Activated CD8-positive, alpha-beta memory T cell treated with anti-CD3 and anti-CD28 coated beads, Interleukin-2, amount 10 ng/mL, durations not matched to agents 7 days and 5 days (primary cell): ENCODE results near the gene DPYD. TPM values are rescaled to one million over a fixed set of nuclear protein-coding genes. Genes with fewer than 3 reads are reported as not detected.

Experiments used
- ATAC-seq: fragments of 150-1000 bp; cut with Tn5 transposase; one replicate; pipeline ENCODE4 v1.10.0; 2021; ENCODE audit warnings: moderate library complexity
- CTCF ChIA-PET: fragments of 350-600 bp; sonication (Branson Sonifier 250); formaldehyde crosslinking; loops from one replicate; lab custom pipeline; 2021; ENCODE audit warnings: antibody characterized with exemption; lab: Charles Lee
- DNase-seq: peaks from one replicate; pipeline ENCODE4 v3.0.0-alpha.2; 2020
- H3K27ac Mint-ChIP-seq: one replicate; pipeline ENCODE4 v1.8.0; 2021; ENCODE audit warnings: mild to moderate bottlenecking, mixed read lengths
- H3K27me3 Mint-ChIP-seq: one replicate; pipeline ENCODE4 v1.8.0; 2021; ENCODE audit warnings: mixed read lengths
- H3K36me3 Mint-ChIP-seq: one replicate; pipeline ENCODE4 v1.8.0; 2021; ENCODE audit warnings: mild to moderate bottlenecking, mixed read lengths
- H3K4me1 Mint-ChIP-seq: one replicate; pipeline ENCODE4 v1.8.0; 2021; ENCODE audit warnings: mixed read lengths
- H3K4me3 Mint-ChIP-seq: one replicate; pipeline ENCODE4 v1.8.0; 2021; ENCODE audit warnings: mild to moderate bottlenecking, moderate library complexity, mixed read lengths
- H3K9me3 Mint-ChIP-seq: one replicate; pipeline ENCODE4 v1.8.0; 2022; ENCODE audit warnings: low read depth, mixed read lengths
- total RNA-seq, 2 experiments: library from RNA; stranded (reverse); gene quantifications; one replicate each; pipeline ENCODE4 v1.2.3, GENCODE V29; 2021

DPYD gene
- total RNA-seq, 2 experiments from 2014 or later = 31.4 to 42.3 TPM

DNA sequence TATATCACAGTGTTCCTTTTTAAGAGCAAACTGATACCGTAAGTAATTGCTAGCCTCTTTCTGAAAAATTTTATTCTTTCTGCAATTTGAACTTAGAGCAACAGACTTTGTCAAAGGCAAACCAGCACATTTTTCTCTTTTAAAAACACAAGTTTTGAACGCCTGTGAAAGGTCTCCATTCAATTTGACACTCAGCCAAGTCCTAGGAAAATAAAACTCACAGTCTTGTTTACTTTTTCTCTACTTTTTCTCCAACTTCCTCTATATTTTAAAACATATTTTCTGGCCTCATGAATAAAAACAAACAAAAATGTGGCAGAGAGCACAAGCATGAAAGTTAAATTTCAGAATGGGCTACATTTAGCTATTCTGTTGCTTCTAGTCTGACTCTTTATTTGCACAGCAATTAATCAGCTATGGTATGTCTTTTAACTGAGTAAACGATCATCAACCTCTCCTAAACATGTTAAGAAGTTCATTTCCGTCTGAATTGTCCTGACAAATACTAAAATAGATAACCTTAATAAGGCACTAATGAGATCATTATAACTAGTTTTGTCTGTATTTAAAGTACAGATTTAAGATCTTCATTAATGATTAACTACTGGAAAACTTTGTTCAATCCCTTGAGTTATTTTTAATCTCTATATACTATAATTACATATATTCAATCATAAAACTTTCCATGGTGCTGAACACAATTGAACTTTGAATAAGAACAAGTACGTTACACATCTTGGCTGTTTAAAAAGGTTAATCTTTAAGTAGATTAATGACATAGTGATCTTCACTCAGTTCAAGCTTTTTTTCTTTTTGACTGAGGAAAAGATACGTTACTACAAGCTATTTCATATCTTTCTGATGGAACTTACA lies 648.7 kb downstream of the DPYD start:
- no peak overlapping the region for H3K4me3 Mint-ChIP-seq

DNA sequence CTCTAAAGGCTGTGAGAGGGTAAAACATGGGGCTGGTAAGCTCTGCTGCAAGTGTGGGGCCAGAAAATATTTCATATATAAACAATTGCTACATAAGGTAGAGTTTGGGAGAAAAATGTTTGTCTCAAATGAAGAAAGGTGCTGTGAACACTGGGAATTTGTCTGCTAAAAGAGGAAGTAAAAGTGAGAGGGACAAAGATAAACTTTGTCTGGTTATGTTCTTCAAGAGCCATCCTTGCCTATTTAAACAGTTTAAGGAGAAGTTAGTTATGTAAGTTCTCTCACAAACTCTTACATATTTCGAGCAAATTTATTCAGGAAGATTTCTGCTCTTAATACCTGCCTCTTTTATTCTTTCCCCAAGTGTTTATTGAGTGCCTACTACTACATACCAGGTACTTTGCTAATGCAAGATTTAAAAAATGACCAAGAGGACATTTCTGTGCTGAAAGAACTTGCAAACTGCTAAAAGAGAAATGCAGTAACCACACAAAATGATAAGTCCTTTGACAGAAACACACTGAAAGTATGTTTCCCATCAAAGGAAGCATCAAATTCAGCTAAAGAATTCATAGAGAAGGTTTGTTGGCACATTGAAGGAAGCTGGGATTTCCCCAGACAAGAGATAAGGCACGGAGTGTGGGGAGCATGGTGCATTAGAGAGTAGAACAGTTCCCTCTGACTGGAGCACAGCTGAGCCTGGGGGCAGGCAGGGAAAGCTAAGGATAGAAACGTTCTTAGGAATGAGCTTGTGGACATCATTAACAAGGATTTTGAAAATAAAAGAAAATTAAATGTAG lies 650.1 kb downstream of the DPYD start:
- ATAC-seq (no peak), DNase-seq (no peak)
- Mint-ChIP-seq H3K9me3 (no peaks in the 10 kb centered on the region), H3K27me3 (no peaks in the 10 kb centered on the region), H3K27ac (no peak overlapping the region), H3K4me1 (peaks cover 3% of the 10 kb centered on the region), H3K4me3 (no peak overlapping the region), H3K36me3 (peaks cover 8% of the 10 kb centered on the region)
- CTCF ChIA-PET = no interaction called here

More for the DNA sequence above, 648.7 kb downstream of the DPYD start:
- CTCF ChIA-PET = no interaction called here
- Mint-ChIP-seq H3K27me3 (no peaks in the 10 kb centered on the region), H3K27ac (no peak overlapping the region), H3K4me1 (peaks cover 2% of the 10 kb centered on the region), H3K36me3 (peaks cover 10% of the 10 kb centered on the region), H3K9me3 (no peaks in the 10 kb centered on the region)
- DNase-seq (no peak), ATAC-seq (no peak)

DNA sequence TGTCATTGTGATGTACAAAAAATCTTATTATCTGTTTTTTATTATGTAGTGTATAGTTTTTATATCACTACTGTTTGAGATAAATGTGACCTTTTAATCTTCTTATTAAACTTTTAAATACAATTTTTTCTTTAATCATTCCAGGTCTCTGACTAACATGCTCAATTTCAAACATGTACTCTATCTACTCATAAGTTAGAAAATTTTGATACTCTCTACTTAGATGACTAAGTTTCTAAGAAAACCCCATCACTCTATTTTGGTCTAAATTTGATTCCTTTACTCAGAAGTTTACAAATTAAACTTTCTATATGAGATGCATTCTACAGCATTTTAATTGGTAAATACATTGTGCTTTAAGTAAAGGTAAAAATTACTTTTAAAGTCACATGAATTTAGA lies 655.2 kb downstream of the DPYD start:
- ATAC-seq (no peak), DNase-seq (no peak)
- CTCF ChIA-PET = no interaction called here
- Mint-ChIP-seq H3K9me3 (no peaks in the 10 kb centered on the region), H3K27me3 (no peaks in the 10 kb centered on the region), H3K4me1 (peaks cover 2% of the 10 kb centered on the region), H3K27ac (no peak overlapping the region), H3K4me3 (no peak overlapping the region), H3K36me3 (peaks cover 5% of the 10 kb centered on the region)

DNA sequence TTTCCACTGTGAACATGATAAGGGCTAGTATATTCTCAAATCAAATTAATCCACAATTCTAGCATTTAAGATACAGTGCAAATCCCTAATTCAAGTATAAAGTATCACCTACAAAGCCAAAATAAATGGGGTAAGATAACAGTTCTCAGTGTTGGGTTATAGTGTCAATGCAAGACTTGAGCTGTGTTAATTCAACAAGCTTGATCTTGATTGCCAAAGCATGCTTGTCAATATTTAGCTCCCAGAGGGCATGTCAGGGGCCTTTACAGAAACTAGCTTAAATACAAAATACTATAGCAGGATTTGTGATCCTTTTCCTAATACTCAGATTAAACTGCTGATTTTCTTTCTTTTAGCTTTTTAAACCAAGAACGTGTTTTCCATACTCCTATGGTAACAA lies 658.0 kb downstream of the DPYD start:
- no peak overlapping the region for H3K27ac Mint-ChIP-seq
- no peaks in the 10 kb centered on the region for H3K27me3 Mint-ChIP-seq
- H3K4me3 Mint-ChIP-seq = no peak overlapping the region
- H3K4me1 Mint-ChIP-seq = peaks cover 2% of the 10 kb centered on the region
- no peaks in the 10 kb centered on the region for H3K9me3 Mint-ChIP-seq
- CTCF ChIA-PET = no interaction called here
- DNase-seq (no peak), ATAC-seq (no peak)
- peaks cover 5% of the 10 kb centered on the region for H3K36me3 Mint-ChIP-seq

- H3K4me3 Mint-ChIP-seq = no peak overlapping the region
- H3K9me3 Mint-ChIP-seq = no peaks in the 10 kb centered on the region
- no peaks in the 10 kb centered on the region for H3K36me3 Mint-ChIP-seq
- H3K4me1 Mint-ChIP-seq = peaks cover 6% of the 10 kb centered on the region
- CTCF ChIA-PET = no interaction called here
- H3K27me3 Mint-ChIP-seq = no peaks in the 10 kb centered on the region
- ATAC-seq (no peak), DNase-seq (no peak)
- no peak overlapping the region for H3K27ac Mint-ChIP-seq
These were observed 662.2 kb downstream of the DPYD start for GRCh38 chr1:97258597-97258996.

- Mint-ChIP-seq H3K4me1 (peaks cover 6% of the 10 kb centered on the region), H3K36me3 (peaks cover 2% of the 10 kb centered on the region), H3K4me3 (no peak overlapping the region), H3K27ac (no peak overlapping the region), H3K27me3 (no peaks in the 10 kb centered on the region), H3K9me3 (no peaks in the 10 kb centered on the region)
- DNase-seq = no peak
- peak; percentile 30 for ATAC-seq
- CTCF ChIA-PET = no interaction called here
These were observed 665.9 kb downstream of the DPYD start for GRCh38 chr1:97254731-97255463.

DNA sequence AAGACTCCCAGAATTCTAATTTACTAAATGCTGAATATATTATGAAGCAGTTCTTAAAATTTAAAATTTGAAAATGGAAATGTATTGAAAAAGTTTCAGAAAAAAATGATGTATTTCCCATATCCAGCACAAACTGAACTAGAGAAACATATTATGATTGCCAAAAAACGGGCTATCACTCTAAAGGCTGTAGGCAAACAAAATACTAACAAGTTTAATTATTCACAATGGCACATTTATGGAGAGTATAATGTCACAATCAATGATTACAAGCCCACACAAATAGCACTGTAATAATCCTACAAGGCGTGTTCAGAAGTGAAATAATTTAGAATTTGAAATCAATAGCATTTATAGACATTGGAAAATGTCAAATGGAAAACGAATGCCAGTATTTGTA lies 667.9 kb downstream of the DPYD start:
- Mint-ChIP-seq H3K9me3 (peaks cover 5% of the 10 kb centered on the region), H3K36me3 (peaks cover 2% of the 10 kb centered on the region), H3K4me3 (no peak overlapping the region), H3K27ac (no peak overlapping the region), H3K27me3 (no peaks in the 10 kb centered on the region), H3K4me1 (peaks cover 6% of the 10 kb centered on the region)
- CTCF ChIA-PET = no interaction called here
- DNase-seq = no peak
- no peak for ATAC-seq

GRCh38 chr1:97252076-97252475 lies 668.8 kb downstream of the DPYD start:
- Mint-ChIP-seq H3K27ac (no peak overlapping the region), H3K27me3 (no peaks in the 10 kb centered on the region), H3K9me3 (peaks cover 5% of the 10 kb centered on the region), H3K36me3 (peaks cover 2% of the 10 kb centered on the region), H3K4me1 (peaks cover 6% of the 10 kb centered on the region), H3K4me3 (no peak overlapping the region)
- CTCF ChIA-PET = no interaction called here
- DNase-seq (no peak), ATAC-seq (no peak)

- peaks cover 5% of the 10 kb centered on the region for H3K9me3 Mint-ChIP-seq
- ATAC-seq (no peak), DNase-seq (no peak)
- CTCF ChIA-PET = no interaction called here
- no peaks in the 10 kb centered on the region for H3K27me3 Mint-ChIP-seq
- no peaks in the 10 kb centered on the region for H3K4me1 Mint-ChIP-seq
- H3K36me3 Mint-ChIP-seq = peaks cover 2% of the 10 kb centered on the region
- no peak overlapping the region for H3K27ac Mint-ChIP-seq
- H3K4me3 Mint-ChIP-seq = no peak overlapping the region
These were observed 673.6 kb downstream of the DPYD start for GRCh38 chr1:97247196-97247595.

DNA sequence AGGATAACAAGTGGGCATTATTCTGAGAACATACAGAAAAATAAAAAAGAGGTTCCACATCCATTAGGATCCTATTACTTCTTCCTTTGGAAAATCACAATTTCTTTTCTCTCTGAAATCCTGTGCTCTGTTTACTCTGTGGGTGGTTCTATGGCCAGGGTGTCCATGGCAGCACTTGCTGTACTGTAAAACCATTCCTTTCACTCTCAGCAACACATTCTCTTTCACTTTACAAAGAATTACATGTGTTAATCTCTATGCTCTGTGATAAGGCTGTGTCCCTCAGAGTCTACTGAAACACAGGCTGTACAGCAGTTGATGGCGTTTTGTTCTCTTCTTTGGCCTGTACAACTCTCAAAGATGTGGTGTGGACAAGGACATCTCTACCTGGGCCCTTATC lies 675.2 kb downstream of the DPYD start:
- Mint-ChIP-seq H3K27me3 (no peaks in the 10 kb centered on the region), H3K4me3 (no peak overlapping the region), H3K9me3 (peaks cover 5% of the 10 kb centered on the region), H3K36me3 (peaks cover 2% of the 10 kb centered on the region), H3K4me1 (no peaks in the 10 kb centered on the region), H3K27ac (no peak overlapping the region)
- ATAC-seq = no peak
- CTCF ChIA-PET = no interaction called here
- DNase-seq = no peak

DNA sequence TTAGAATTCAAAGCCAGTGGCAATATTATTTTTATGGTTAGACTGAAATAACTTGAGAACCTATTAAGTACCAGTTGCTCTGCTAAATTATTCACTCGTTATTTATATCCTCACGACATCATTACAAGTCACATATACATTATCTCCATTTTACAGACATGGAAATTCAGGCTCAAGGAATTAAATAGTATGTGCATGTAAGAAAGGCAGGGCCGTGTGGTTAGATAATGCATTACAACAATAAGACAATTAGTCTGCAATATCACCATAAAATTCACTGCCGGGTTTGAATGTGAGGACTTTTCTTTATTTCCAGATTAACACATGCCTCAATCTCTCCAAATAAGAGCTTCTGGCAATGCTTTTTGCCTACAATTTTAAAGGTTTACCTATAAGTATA lies 675.8 kb downstream of the DPYD start:
- Mint-ChIP-seq H3K9me3 (peaks cover 5% of the 10 kb centered on the region), H3K27ac (no peak overlapping the region), H3K4me3 (no peak overlapping the region), H3K36me3 (no peaks in the 10 kb centered on the region), H3K27me3 (no peaks in the 10 kb centered on the region), H3K4me1 (no peaks in the 10 kb centered on the region)
- DNase-seq (no peak), ATAC-seq (no peak)
- CTCF ChIA-PET = interaction anchor here (1.8 kb wide), 1 partner anchor 11 kb away, joined by 4 read pairs; no protein-coding TSS in a partner anchor

- Mint-ChIP-seq H3K36me3 (no peaks in the 10 kb centered on the region), H3K9me3 (peaks cover 5% of the 10 kb centered on the region), H3K4me1 (no peaks in the 10 kb centered on the region), H3K27ac (no peak overlapping the region), H3K4me3 (no peak overlapping the region), H3K27me3 (no peaks in the 10 kb centered on the region)
- CTCF ChIA-PET = interaction anchor here (0.6 to 1.8 kb wide), 5 partner anchors 10 to 809 kb away, joined by 3 to 4 read pairs (median 4); no protein-coding TSS in a partner anchor
- DNase-seq = no peak
- ATAC-seq = no peak
These were observed 676.8 kb downstream of the DPYD start for GRCh38 chr1:97243973-97244560.

- CTCF ChIA-PET = no interaction called here
- DNase-seq (no peak), ATAC-seq (no peak)
- Mint-ChIP-seq H3K36me3 (no peaks in the 10 kb centered on the region), H3K27ac (no peak overlapping the region), H3K9me3 (no peaks in the 10 kb centered on the region), H3K27me3 (no peaks in the 10 kb centered on the region), H3K4me3 (no peak overlapping the region), H3K4me1 (no peaks in the 10 kb centered on the region)
These were observed 682.0 kb downstream of the DPYD start for GRCh38 chr1:97238816-97239215.
